Activated T-helper 1 cell treated with Interleukin-2 at 50 U/mL for 16 hours (primary cell): Measurements from ENCODE around the gene SPATA21.

Experiments used
- DNase-seq: peaks from one replicate; pipeline ENCODE4 v3.0.0-alpha.2; 2020; ENCODE audit warnings: low read depth

SPATA21 gene

DNA sequence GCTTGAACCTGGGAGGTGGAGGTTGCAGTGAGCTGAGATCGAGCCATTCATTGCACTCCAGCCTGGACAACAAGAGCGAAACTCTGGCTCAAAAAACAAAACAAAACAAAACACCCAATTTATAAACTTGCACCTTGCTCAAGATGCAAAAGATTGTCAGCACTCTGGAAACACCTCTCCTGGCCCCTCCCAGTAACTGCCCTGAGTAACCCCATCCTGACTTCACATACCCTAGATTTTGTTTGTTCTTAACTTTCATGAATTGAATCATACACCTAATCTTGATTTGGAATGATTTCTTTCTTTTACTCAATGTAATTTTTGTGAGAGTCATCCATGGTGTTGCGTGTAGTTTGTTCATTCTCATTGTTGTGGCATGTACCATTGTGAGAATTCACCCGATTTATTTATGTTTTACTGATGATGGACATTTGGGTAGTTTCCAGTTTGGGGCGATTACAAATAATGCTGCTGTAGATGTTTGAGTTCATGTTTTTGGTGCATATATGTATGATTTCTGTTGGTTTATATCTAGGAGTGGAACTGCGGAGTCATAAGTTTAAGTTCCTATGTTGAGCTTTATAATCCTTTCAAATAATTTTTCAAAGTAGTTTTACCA, 13.7 kb upstream of the SPATA21 start:
- no peak for DNase-seq

DNA sequence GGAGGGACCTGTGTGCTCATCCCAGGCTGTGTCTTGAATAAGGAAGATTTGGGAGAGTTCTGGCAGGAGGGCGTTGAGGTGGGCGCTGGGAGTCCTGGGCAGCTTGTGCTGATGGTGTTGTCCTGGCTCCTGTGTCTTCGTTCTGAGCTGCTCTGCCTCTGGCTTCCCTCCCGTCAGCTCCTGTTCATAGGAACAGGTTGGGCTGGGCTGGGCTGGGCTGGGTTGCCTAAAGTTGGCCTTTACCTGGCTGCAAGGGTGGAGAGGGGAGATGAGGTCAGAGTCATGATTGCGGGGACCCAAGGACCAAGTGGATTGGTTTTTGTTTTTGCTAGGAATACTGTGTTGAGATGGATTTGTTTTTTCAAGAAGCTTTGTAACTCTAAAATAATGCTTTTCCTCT, 12.4 kb upstream of the SPATA21 start:
- DNase-seq, result no peak

DNA sequence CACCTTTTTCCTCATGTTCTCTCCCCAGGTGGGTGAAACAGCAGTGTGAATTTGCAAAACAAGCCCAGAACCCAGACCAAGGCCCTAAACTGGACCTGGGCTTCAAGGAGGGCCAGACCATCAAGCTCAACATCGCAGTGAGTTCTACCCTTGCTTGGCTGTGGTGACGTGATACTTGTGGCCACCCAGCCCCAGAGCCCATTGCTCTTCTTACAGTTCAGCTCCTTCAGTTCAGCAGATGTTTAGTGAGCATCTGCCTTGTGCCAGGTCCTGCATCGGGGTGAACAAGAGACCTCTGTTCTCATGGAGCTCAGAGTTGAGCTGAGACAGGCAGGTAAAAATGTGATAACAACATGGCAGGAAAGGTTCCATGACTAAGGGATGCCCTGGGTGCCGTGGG, 11.8 kb upstream of the SPATA21 start:
- no peak for DNase-seq

DNA sequence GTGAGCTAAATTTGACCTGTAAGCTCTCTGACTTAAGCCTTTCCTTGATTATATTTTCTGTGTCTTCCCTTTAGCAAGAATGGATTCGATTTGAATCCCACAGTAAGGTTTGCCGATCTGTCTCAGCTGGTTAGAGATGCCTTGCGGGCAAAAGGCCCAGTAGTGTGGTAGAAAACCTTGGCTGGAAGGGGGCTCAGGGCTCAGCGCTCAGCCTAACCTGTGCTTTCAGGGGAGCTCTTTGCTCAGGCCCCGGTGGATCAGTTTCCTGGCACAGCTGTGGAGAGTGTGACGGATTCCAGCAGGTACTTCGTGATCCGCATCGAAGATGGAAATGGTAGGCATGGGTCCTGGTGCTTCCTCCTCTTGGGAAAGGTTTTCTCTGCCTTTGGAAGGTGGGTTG, 10.4 kb upstream of the SPATA21 start:
- DNase-seq, result no peak

DNA sequence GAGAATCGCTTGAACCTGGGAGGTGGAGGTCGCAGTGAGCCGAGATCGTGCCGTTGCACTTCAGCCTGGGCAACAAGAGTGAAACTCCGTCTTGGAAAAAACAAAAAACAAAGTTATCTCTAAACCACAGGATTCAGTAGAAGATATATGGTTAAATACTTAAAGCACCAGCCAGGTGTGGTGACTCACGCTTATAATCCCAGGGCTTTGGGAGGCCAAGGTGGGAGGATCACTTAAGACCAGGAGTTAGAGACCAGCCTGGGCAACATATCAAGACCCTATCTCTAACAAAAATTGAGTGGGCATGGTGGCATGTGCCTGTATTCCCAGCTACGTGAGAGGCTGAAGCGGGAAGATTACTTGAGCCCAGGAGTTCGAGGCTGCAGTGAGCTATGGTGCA, 8.9 kb upstream of the SPATA21 start:
- no peak for DNase-seq

DNA sequence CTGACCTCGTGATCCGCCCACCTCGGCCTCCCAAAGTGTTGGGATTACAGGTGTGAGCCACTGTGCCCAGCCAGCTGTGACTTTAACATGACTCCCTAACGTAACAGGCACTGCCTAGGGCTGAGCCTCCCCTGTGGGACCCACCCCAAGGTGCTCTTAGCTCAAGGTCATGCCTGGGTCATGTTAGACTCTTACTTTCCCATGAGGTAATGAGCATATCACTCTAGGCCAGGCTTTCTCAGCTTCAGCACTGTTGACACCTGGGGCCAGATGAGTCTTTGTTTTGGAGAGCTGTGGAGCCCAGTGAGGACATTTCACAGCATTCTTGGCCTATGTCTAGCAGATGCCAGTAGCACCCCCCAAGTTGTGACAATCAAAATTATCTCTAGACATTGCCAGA, 7.8 kb upstream of the SPATA21 start:
- DNase-seq, result no peak

DNA sequence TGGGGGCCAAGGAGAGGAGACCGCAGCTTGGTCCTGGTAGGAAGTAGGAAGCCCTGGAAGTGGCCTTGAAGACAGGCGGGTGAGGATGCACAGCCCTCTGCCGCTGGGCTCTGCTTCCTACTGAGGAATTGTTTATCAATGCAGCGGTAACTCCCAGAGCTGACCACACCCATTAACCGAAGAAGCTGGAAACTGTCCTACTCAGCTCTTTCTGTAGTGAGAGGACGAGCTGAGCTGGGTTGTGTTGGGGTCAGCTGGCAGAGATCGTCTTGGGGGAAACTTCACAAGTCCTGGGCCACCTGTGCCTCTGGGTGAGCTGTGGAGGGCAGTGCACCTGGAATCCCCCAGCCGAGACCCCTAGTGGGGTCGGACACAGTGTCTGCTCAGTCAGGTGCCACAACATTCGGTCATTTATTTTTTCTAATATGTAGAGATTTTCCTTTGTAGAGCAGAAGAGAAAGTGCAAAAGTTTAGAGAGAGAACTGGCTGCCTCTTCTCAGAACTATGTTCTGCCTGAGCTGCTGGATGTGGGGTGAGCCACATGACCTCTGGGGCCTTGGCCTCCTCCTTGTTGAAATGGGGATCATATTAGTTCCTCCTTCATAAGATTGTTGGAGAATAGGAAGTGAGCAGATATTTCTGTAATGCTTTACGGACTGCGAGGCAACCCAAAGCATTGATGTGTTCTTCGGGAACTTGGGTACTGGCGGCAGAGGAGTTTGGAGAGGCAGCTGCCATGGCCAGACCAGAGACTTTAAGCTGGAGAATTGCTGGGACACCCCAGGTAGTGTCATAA, 6.9 kb upstream of the SPATA21 start:
- no peak for DNase-seq

DNA sequence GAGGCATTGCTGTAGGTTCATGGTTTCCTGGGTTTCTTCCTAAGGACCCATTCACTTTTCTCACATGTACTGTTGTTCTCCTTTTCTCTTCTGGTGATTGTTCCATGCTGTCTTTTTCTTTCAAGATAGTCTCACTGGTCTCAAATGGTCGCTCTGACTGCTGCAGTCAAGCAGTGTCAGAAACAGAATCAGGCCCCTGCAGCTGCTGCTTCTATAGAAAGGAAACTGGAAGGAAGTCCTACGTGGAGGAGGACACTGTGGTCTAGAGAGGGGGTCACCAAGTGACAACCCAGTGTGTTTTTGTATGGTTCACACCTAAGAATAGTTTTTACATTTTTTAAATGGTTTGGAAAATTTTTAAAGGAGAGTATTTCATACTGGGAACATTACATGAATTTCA, 5.7 kb upstream of the SPATA21 start:
- no peak for DNase-seq

DNA sequence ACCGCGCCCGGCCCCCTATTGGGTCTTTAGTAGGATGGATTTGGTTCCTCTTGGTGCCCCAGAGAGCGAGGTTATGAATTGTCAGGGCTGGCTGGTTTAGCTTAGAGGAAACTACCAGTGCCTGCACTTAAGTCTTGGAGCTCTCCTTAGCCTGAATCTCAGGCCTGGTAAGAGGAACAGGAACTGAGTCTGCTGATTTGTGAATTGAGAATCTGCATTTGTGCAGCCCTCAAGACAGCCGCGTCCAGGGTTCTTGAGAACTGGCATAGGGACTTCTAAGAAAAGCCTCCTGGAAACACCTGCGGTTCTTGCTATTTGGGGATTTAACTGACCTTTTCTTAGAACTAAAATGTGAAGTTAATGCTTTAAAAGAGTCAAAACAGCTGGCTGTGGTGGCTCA, 5.0 kb upstream of the SPATA21 start:
- DNase-seq, result no peak

DNA sequence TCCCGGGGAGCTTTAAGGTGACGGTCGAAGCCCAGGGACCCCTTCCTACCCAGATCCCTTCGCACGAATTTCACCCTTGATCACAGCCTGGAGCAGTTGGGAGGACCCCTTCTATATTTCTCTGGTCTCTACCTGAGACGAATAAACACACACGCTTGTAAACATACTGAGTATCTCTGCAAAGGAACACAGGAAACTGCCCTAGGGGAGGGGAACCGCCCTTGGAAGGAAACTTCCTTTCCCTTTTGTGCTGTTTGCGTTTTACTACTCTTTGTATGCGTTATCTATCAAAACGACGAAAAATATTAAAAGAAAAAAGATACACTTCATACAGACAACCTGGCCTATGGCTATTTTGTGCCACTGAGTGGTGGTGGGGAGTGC, 4.0 kb upstream of the SPATA21 start:
- no peak for DNase-seq

DNA sequence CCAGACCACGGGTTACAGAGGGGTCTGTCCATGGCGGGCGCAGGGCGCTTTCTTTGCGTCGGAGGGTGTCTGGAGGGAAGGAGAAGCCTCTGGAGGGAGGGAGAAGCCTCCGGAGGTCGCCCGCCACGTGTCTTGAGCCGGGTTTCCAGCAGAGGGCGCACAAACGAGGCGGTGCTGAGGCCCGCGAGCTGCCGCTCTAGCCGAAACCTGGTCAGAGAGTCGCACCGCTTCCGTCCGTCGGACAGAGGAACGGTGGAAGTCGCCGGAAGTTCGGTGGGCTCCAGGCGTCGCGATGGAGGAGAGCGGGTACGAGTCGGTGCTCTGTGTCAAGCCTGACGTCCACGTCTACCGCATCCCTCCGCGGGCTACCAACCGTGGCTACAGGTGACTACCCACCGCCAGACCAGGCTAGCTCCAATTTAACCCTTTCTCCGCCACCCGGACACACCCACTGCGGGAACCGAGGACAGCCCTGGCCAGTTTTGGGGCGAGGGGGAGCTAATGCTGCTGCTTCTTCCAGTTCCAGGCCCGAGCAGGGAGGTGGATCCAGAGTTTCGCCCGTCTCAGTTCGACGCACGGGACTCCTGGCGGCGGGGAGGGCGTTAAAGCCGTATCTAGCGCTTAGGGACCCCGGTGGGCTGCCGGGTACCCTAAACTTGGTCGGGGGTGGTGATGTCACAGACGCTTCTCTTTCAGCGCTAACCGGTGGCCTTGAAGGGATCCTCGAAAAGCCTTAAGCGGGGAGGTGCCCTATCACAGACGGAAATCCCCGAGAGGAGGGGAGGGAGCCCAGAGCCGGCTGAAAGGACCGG, 3.5 kb upstream of the SPATA21 start, which contains the start of gene NECAP2:
Gene NECAP2 (plus strand): TSS at position 255 of the 812 bp plus-strand sequence. CDS start 38 bp downstream, at position 293.
- peak; percentile 88 for DNase-seq

DNA sequence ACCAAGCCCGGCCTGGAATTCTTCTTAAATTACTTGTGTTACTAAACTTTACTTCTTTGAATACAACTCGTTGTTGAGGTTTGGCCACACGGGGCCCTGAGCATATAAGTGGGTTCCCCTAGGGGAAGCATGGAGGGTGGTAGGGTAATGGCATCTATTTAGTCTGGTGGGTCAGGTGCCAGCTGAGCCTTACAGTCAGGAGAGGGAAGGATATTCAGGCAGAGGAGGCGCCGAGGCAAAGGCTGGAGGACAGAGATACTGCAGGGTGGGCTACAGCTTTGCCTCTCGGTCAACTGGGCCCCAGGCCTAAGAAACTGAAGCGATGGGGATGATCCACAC, 2.9 kb upstream of the SPATA21 start:
- no peak for DNase-seq

DNA sequence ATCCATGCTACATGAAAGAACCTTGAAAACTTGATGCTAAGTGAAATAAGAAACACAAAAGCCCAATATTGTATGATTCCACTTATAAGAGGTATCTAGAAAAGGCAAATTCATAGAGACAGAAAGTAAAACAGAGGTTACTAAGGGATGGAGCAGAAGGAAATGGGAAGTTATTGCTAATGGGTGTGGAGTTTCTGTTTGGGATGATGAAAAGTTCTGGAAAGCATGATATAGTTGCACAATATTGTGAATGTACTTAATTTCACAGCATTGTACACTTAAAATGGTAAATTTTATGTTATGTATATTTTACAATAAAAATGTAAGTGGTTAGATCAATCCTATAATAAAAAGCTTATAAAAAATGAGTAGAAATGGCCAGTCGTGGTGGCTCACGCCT, 1.7 kb upstream of the SPATA21 start:
- no peak for DNase-seq

DNA sequence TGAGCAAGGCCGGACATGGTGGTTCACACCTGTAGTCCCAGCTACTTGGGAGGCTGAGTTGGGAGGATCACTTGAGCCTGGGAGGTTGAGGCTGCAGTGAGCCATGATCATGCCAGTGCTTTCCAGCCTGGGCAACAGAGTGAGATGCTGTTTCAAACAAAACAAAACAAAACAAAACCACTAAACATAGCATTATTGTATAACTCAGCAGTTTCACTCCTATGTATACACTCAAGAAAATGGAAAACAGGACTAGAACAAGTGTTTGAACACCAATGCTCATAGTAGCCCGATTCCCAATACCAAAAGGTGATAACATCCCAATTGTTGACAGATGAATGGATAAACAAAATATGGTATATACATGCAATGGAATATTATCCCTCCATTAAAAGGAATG, 1.3 kb upstream of the SPATA21 start:
- DNase-seq, result no peak

DNA sequence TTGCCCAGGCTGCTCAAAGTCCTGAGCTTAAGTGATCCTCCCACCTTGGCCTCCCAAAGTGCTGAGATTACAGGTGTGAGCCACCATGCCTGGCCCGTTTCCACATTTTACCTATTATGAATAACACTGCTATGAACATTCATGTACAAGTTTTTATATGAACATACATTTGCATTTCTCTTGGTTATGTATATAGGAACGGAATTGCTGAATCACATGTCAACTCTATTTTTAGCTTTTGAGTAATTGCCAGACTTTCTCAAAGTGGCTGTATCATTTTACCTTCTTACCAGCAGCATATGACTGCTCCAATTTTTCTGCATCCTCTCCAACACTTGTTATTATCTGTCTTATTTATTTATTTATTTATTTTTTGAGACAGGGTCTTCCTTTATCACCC, 2.7 kb downstream of the SPATA21 start:
- DNase-seq, result no peak

DNA sequence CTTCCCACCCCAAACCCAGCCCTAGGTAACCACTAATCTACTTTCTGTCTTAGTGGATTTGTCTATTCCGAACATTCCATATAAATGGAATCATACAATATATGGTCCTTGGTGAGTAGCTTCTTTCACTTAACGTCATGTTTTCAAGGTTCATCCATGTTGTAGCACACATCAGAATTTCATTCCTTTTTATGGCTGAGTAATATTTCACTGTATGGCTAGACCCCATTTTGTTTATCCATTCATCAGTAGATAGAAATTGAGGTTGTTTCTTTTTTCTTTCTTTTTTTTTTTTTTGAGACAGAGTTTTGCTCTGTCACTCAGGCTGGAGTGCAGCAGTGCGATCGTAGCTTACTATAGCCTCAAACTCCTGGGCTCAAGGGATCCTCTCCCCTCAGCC, 3.2 kb downstream of the SPATA21 start:
- DNase-seq, result no peak

DNA sequence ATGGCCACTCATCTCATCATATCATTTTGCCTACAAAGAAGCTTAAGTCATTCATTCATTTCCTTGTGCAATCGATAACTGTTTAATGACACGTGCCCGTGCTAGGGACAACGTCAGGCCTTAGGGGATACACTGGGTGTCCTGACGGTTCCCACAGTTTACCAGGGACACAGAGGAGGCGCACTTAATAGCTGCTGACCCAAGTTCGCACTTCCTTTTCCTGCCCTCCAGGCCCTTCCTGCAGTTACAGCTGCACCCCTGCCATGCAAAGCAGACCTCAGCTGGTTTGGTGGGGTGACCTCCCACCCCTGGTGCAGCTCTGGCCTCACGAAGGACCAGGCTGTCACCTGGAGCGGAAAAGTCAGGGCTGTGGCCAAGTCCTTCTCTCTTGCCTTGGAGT, 4.2 kb downstream of the SPATA21 start:
- no peak for DNase-seq

DNA sequence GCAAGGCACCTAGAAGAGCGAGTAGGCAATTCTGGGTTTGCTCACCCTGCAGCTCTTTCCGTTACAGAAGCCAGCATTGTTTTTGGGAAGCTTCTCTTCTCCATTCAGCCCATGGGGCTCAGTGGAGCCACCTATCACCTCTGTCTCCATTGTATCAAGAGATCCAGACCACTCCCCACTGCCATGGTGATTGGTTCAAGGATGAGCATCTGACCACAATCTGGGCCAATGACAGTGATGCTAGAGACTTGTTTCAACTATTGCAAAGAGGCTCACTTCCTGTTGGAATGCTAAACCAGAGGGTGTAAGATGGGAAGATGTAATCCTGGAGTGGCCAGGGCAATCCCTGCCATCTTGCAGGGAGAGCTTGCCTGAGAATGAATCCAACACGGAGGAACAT, 6.6 kb downstream of the SPATA21 start:
- no peak for DNase-seq

DNA sequence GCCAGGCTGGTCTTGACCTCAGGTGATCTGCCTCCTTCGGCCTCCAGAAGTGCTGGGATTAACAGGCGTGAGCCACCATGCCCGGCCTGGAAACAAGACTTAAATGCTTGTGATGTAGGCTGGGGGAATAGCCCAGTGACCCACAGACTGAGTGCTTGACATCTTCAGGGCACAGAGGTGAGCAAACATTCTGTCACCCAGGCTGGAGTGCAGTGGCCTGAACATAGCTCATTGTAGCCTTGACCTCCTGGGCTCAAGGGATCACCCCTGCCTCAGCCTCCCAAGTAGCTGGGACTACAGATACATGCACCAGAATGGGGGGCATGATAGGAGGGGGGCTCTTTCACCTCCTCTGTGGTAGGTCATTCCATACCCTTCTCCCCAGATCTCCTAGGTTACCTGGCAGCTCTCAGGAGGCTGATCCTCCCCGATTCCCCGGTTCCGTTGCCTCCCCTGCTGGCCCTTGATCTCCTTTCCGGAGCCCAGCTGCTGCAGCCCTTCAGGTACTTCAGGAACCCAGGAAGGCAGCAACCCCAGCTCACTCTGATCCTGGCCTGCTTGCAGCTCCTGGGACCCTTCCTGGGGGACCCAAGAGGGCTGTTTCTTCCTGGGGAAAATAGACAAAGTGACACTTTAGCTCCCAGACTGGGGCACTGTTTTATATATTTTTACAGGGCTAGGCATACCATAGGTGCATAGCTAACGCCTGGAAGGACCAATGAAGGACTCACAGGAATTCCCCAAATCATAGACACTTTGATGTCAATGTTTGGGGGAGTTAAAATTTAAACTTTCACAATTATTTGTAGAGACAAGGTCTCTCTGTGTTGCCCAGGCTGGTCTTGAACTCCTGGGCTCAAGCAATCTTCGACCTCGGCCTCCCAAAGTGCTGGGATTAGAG, 11.8 kb downstream of the SPATA21 start:
- DNase-seq, result no peak

DNA sequence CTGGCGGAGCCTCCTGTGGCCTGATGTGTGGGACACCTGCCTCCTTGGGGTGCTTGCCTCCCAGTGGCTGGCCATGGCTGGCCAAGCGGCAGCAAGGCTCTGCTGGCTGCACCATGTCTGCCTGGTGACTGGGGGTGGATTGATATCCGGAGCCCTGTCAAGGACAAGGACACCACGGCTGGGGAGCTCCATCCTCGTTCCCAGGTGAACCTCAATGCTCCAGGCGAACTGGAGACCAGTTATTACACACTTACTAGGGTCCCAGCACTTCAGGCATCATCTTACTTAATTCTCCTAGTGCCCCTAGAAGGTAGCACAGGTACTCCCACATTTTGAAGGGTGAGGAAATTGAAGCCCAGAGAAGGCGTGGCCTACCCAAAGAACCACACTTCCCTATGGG, 15.2 kb downstream of the SPATA21 start:
- no peak for DNase-seq

DNA sequence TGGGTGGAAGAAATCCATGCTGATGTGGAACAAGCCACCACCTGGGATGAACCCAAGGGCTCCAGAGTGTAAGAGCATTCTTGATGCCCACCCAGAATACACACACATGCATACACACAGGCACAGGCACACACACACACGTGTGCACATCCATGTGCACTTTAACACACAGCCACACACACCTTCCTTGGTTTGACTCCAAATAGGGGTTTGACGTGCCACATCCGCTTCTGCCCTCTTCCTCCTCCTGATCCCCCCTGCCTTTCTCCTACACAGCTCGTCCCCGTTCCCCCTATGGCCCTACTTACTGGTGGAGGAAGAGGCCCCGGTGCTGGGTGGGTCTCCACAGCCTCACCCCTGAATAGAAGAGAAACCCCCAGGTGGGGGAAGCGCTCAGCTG, 16.0 kb downstream of the SPATA21 start:
- no peak for DNase-seq

DNA sequence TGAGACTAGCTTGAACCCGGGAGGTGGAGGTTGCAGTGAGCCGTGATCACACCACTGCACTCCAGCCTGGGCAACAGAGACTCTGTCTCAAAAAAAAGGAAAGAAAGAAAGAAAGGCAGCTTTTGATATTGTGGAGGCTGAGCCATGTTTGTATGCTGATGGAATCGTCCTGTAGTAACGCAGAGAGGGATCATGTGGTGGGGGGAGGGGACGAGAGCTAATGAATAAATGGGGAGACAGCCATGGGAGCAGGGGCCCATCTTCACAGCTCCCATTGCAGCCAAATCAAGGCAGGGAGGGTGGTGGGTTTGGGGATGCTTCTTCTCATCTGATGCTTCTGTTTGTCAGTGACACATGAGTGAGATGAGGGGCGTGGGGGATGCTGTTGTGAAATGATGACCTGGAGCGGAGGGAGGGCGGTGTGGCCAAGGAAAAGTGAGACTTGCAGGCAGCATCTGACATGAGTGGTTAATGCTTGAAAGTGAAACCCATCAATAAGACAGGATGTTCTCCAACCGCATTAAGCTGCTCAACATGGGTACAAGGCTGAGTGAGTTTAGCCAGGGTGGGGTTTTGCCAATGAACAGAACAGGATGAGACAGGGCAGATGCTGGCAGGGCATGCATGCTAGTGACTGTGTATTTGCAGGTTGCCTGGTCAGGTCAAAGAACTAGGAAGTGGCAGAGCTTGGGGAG, 16.7 kb downstream of the SPATA21 start:
- DNase-seq, result peak; percentile 37
